ENCODE data around the gene FYN.

FYN gene

DNA sequence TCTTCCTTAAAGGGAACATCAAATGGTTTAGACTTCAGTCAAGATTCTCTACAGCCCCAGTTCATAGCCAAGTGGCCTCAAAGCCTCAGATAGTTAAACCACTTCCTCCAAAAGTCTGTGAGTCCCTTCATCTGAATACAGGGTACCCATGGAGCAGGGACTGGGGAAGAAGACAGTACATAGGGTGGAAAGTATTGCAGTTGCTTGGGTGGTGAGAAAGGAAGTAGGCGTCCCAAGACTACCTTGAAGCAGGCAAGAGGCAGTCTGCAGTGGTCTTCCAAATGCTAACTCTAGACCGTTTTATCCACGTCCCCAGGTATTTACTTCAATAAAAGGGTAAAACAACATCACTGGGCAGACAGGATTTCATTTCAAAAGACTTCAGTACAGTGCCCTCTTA, 2.0 kb downstream of the FYN start:
- TF ChIP-seq, protein P1, sequence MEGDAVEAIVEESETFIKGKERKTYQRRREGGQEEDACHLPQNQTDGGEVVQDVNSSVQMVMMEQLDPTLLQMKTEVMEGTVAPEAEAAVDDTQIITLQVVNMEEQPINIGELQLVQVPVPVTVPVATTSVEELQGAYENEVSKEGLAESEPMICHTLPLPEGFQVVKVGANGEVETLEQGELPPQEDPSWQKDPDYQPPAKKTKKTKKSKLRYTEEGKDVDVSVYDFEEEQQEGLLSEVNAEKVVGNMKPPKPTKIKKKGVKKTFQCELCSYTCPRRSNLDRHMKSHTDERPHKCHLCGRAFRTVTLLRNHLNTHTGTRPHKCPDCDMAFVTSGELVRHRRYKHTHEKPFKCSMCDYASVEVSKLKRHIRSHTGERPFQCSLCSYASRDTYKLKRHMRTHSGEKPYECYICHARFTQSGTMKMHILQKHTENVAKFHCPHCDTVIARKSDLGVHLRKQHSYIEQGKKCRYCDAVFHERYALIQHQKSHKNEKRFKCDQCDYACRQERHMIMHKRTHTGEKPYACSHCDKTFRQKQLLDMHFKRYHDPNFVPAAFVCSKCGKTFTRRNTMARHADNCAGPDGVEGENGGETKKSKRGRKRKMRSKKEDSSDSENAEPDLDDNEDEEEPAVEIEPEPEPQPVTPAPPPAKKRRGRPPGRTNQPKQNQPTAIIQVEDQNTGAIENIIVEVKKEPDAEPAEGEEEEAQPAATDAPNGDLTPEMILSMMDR (conservative IDR thresholded peaks at IDR 0.05; ENCODE audit: low read depth, low read length) = no peak
- H3K4me3 ChIP-seq (ENCODE audit: low read depth, low read length) = peak overlapping the region; percentile 75
- peak; percentile 20 for DNase-seq (ENCODE audit: low read depth)

DNA sequence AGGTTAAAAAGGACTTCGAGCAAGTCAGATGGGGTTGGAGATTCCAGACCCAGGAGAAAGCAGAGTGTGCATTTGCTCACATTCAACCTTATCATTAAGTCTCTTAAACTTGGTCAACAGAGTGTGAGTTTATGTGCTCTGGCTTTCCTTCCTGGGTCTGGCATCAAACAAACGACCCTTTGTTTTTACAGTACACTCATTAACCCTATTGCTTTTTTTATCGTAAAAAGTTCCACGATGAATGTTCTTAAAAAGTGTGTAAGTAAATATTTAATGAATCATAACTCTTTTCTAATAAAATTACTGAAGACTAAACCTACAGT, 2.5 kb downstream of the FYN start:
- DNase-seq (ENCODE audit: low read depth) = no peak
- TF ChIP-seq, protein P1 (conservative IDR thresholded peaks at IDR 0.05; ENCODE audit: low read depth, low read length) = no peak
- no peak overlapping the region for H3K4me3 ChIP-seq (ENCODE audit: low read depth, low read length)

DNA sequence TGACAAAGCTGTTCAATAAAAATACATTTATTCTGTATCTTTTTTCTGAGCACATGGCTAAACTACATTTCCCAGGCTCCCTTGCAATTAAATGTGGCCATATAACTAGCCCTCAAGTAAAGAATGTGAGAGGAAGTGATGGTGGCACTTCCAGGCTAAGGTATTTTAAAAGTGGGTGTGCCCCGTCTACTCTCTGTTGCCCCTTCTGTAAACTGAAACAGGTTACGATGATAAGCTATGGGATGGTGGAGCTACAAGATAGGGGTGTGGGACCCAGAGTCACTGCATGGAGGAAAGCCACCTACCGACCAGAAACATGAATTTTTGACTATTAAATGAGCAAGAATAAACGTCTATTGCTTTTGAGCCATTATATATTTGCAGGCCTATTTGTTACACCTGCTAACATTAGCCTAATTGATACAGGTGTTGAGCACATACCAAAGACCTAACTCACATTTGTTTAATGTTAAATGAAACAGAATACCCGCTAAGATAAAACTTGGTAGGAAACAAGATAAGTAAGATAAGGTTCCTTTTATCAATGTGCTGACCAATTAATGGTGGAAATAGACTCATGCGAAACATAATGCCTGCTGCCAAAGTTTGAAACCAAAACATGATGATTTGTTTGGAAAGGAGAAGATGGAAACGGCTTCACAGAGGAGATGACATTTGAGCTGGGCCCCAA, 3.1 kb downstream of the FYN start:
- DNase-seq (ENCODE audit: low read depth) = no peak
- TF ChIP-seq, protein P1 (conservative IDR thresholded peaks at IDR 0.05; ENCODE audit: low read depth, low read length) = no peak
- H3K4me3 ChIP-seq (ENCODE audit: low read depth, low read length) = no peak overlapping the region

DNA sequence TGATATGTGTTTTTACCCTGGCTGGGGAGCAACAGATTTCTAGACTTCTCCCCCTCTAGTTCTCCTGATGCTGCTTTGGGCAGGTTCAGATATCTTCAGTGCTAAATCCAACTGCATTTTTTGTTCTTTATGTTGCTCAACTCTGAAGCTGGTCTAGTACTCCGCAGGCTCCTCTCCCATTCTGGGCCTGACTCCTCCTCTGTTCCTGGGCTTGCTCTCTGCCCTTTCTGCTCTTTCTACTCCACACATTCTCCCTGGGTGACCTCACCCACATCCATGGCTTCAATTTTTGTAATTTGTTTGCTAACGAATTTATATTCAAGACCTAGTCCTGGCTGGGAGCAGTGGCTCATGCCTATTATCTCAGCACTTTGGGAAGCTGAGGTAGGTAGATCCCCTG, 6.4 kb downstream of the FYN start:
- no peak for DNase-seq (ENCODE audit: low read depth)
- no peak overlapping the region for H3K4me3 ChIP-seq (ENCODE audit: low read depth, low read length)
- TF ChIP-seq, protein P1 (conservative IDR thresholded peaks at IDR 0.05; ENCODE audit: low read depth, low read length) = no peak

DNA sequence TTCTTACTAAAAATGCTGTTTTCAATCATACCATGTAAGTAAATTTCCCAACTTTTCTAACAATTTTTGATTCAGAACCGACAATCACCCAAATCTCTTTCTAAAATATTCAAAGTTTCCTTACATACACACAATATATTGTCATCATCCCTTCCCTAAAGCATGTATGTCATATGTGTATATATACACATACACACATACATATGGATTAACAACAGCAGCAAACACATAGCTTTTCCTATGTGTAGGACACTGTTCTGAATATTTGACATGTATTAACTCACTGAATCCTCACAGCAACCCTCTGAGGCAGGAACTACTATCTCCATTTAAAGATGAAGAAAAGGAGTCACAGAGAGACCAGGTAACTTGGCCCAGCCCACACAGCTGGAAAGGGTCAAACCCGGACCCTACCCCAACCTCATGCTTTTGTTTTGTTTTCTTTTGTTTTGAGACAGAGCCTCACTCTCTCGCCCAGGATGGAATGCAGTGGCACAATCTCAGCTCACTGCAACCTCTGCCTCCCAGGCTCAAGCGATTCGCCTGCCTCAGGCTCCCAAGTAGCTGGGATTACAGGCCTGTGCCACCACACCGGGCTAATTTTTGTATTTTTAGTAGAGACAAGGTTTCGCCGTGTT, 7.2 kb downstream of the FYN start:
- no peak overlapping the region for H3K4me3 ChIP-seq (ENCODE audit: low read depth, low read length)
- DNase-seq (ENCODE audit: low read depth) = no peak
- TF ChIP-seq, protein P1 (conservative IDR thresholded peaks at IDR 0.05; ENCODE audit: low read depth, low read length) = no peak

DNA sequence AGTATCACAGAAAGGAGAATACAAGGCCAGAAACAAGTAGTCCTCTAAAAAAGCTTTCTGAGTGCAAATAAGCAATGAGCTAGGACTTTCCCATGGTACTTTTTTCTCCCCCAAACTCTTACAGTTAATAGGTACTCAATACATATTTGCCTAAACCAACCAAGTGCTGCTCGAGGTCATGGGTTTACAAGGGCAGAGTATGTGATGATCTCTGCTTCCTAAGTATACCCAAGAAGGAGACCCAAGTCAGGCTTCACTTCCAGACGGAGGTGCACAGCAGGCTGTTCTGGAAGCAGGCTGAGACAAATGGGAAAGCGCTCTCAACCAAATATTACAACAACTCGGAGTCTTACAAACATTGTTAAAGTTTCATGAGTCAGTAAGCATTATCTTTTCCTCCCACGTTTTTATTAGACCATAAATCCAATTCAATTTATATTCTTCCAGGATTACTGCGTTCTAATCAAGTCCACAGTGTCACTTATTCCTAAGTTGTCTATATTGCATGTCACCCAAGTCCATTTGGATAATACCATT, 8.1 kb downstream of the FYN start:
- DNase-seq (ENCODE audit: low read depth) = no peak
- TF ChIP-seq, protein P1 (conservative IDR thresholded peaks at IDR 0.05; ENCODE audit: low read depth, low read length) = no peak
- H3K4me3 ChIP-seq (ENCODE audit: low read depth, low read length) = no peak overlapping the region

All from choroid plexus epithelial cell (primary cell).